AG09319 (cell line): ENCODE results near the gene DOCK1.
"Not testable (repeated sequence)": the region's sequence is repeated elsewhere in the genome, so short reads cannot be mapped to it uniquely, and the experiment has no call there.

Experiments
- DNase-seq: peaks from one replicate; pipeline ENCODE4 v3.0.0-alpha.2; 2010; ENCODE audit warnings: low read depth; ENCODE audit errors: extremely low read depth
- CTCF ChIP-seq: IDR thresholded peaks from 2 replicates; pipeline ENCODE4 v1.5.1; 2011; ENCODE audit warnings: low read depth, mild to moderate bottlenecking, inconsistent platforms, low read length, moderate library complexity

DOCK1 gene

DNA sequence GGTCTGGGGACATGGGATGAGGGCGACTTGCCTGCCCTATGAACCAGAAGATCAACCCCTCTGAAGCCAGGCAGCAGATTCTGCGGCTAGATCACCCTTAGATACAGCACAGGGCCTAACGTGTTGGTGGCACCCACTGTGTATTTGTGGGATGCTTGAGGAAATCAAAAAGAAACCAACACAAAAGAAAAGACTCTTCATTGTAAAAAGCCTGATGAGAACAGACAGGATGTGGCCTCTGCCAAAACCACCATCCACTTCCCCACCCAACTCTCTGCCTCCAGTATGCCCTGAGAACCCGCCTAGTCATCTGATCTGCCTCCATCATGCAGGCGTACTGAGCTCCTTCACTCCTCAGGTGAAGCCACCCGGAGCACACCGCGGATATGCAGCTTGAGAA lies 388.4 kb downstream of the DOCK1 start:
- no peak for DNase-seq
- TF ChIP-seq CTCF, result no peak

GRCh38 chr10:127296696-127297095 lies 391.5 kb downstream of the DOCK1 start:
- no peak for TF ChIP-seq CTCF
- DNase-seq, result no peak

DNA sequence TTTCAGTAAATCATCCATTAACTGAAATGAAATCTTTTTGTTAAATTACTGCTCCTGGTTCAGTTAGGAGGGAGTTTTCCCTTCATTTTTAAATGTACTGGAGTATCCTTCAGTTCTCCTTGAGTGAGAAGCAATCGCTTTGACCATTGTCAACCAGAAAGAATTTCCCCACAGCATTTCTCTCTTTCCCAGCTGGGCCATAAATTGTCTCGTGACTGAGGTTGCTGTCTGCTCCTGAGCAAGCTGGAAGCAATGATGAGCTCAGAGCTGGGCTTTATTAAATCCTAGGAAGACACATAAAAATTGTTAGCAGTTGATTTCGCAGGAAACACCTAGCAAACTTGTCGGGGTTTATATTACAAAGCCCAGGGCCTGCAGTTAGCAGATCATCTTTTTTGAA lies 393.2 kb downstream of the DOCK1 start:
- TF ChIP-seq CTCF, result no peak
- DNase-seq, result no peak

DNA sequence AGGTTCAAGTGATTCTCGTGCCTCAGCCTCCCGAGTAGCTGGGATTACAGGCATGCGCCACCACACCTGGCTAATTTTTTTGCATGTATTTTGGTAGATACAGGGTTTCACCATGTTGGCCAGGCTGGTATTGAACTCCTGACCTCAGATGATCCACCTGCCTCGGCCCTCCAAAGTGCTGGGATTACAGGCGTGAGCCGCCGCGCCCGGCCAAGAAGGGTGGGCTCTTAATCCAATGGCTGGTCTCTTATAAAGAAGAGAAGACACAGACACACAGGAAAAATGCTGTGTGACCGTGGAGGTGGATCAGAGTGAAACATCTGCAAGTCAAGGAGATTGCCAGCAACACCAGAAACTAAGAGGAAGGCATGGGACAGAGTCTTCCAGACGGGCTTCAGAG lies 394.0 kb downstream of the DOCK1 start:
- DNase-seq, result not testable (repeated sequence)

GRCh38 chr10:127299956-127300689 lies 394.9 kb downstream of the DOCK1 start:
- DNase-seq, result no peak

GRCh38 chr10:127300868-127301321 lies 395.7 kb downstream of the DOCK1 start:
- no peak for DNase-seq
- TF ChIP-seq CTCF, result no peak

More at GRCh38 chr10:127299956-127300689, 394.9 kb downstream of the DOCK1 start:
- TF ChIP-seq CTCF, result no peak

GRCh38 chr10:127302343-127302742 lies 397.1 kb downstream of the DOCK1 start:
- TF ChIP-seq CTCF, result no peak

DNA sequence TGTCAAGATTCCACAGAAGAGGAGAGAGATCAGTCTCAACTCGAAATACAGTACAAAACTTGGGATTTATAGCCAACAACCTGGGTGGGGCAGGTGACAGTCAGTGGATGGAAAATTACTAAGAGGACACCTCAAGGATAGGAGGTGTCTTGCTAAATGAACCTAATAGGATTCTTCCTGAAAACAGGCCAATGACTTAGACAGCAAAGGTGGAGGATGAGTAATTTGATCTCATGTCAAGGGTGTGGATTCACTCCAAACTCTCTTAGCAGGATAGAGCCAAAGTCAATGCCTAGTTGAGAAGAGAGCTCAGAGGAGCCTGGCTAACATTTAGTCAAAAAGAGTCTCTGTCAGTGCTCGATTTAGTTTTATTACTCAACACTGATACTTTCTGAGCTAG lies 397.9 kb downstream of the DOCK1 start:
- no peak for TF ChIP-seq CTCF
- DNase-seq, result no peak

More at GRCh38 chr10:127302343-127302742, 397.1 kb downstream of the DOCK1 start:
- DNase-seq, result no peak
